ENCODE results near the gene HTR4. TPM values are rescaled to one million over a fixed set of nuclear protein-coding genes. Genes with fewer than 3 reads are reported as not detected.

Gene HTR4
- polyA plus RNA-seq, 1 of the 3 experiments (the other 2 are of a cell fraction): not detected

- POLR2A ChIA-PET: no interaction called here
- no peak overlapping the region for H3K9ac ChIP-seq
- 18% methylated on average over 3 of the region's 3 CpGs for WGBS (ENCODE audit: low lambda C conversion rate)
- TF ChIP-seq SIN3A (IDR thresholded peaks at IDR 0.05; ENCODE audit: borderline replicate concordance, low read depth, low read length): no peak
- no peak for DNase-seq
- no peak overlapping the region for H2AFZ ChIP-seq (ENCODE audit: low read depth)
- no peaks in the 10 kb centered on the region for H3K9me3 ChIP-seq
- no peaks in the 10 kb centered on the region for H3K79me2 ChIP-seq (ENCODE audit: insufficient read depth)
- no peak overlapping the region for H3K27ac ChIP-seq (ENCODE audit: low read depth in 2 of 2, low read length in 1 of 2)
- H3K4me1 ChIP-seq (ENCODE audit: control insufficient read depth in 1 of 2, insufficient read depth in 2 of 2, low read depth in 1 of 2, low read length in 1 of 2): no peaks in the 10 kb centered on the region
- CTCF ChIA-PET: interaction anchor here (0.7 to 1.5 kb wide), 2 partner anchors 14 to 169 kb away, joined by 3 to 4 read pairs; no protein-coding TSS in a partner anchor
- H3K4me3 ChIP-seq (ENCODE audit: low read depth in 2 of 2, low read length in 1 of 2): no peak overlapping the region
- no peaks in the 10 kb centered on the region for H4K20me1 ChIP-seq (ENCODE audit: insufficient read depth)
- H3K27me3 ChIP-seq (ENCODE audit: insufficient read depth): no peaks in the 10 kb centered on the region
- H3K36me3 ChIP-seq (replicated peaks in 1 of 2; ENCODE audit: control insufficient read depth in 1 of 2, insufficient read depth in 2 of 2, low read length in 1 of 2): no peaks in the 10 kb centered on the region
- no peak overlapping the region for H3K4me2 ChIP-seq
- H3K9me2 ChIP-seq: no peaks in the 10 kb centered on the region
- H3F3A ChIP-seq (replicated peaks; ENCODE audit: insufficient read depth): no peaks in the 10 kb centered on the region
These were observed 92.5 kb downstream of the HTR4 start for GRCh38 chr5:148561801-148562311.

GRCh38 chr5:148559461-148559860 lies 94.9 kb downstream of the HTR4 start:
- Histone ChIP-seq H3K79me2 (ENCODE audit: insufficient read depth) (no peaks in the 10 kb centered on the region), H3K4me2 (no peak overlapping the region), H3K9ac (no peak overlapping the region), H3K9me3 (no peaks in the 10 kb centered on the region), H3F3A (replicated peaks; ENCODE audit: insufficient read depth) (no peaks in the 10 kb centered on the region), H3K4me3 (ENCODE audit: low read depth in 2 of 2, low read length in 1 of 2) (no peak overlapping the region), H3K4me1 (ENCODE audit: control insufficient read depth in 1 of 2, insufficient read depth in 2 of 2, low read depth in 1 of 2, low read length in 1 of 2) (no peaks in the 10 kb centered on the region), H3K27ac (ENCODE audit: low read depth in 2 of 2, low read length in 1 of 2) (no peak overlapping the region), H2AFZ (ENCODE audit: low read depth) (no peak overlapping the region), H3K9me2 (no peaks in the 10 kb centered on the region), H3K36me3 (replicated peaks in 1 of 2; ENCODE audit: control insufficient read depth in 1 of 2, insufficient read depth in 2 of 2, low read length in 1 of 2) (no peaks in the 10 kb centered on the region), H3K27me3 (ENCODE audit: insufficient read depth) (no peaks in the 10 kb centered on the region), H4K20me1 (ENCODE audit: insufficient read depth) (no peaks in the 10 kb centered on the region)
- 31% methylated on average over 4 of the region's 4 CpGs for WGBS (ENCODE audit: low lambda C conversion rate)
- ChIA-PET POLR2A (no interaction called here), CTCF (no interaction called here)
- no peak for DNase-seq
- TF ChIP-seq RXRA (IDR thresholded peaks at IDR 0.05; ENCODE audit: borderline replicate concordance, low read depth) (no peak), EP300 (IDR thresholded peaks at IDR 0.05; ENCODE audit: borderline replicate concordance in 1 of 2, low read depth in 1 of 2, low read length in 1 of 2) (no peak), MEF2A (IDR thresholded peaks at IDR 0.05; ENCODE audit: borderline replicate concordance, low read depth) (no peak), USF1 (IDR thresholded peaks at IDR 0.05; ENCODE audit: borderline replicate concordance, low read depth) (no peak), NRF1 (IDR thresholded peaks at IDR 0.05; ENCODE audit: low read depth, low read length) (no peak), PBX3 (IDR thresholded peaks at IDR 0.05) (no peak), RCOR1 (IDR thresholded peaks at IDR 0.05; ENCODE audit: low read length) (no peak), TEAD4 (IDR thresholded peaks at IDR 0.05; ENCODE audit: borderline replicate concordance, insufficient read depth) (no peak), GATA2 (CRISPR knock-in tag; IDR thresholded peaks at IDR 0.05) (no peak), NFIC (IDR thresholded peaks at IDR 0.05; ENCODE audit: borderline replicate concordance) (no peak), GABPA (IDR thresholded peaks at IDR 0.05; ENCODE audit: low read depth) (no peak), MAX (IDR thresholded peaks at IDR 0.05; ENCODE audit: low read depth) (no peak), YY1 (IDR thresholded peaks at IDR 0.05; ENCODE audit: low read depth) (no peak), SIN3A (IDR thresholded peaks at IDR 0.05; ENCODE audit: borderline replicate concordance, low read depth, low read length) (no peak)

Measured in SK-N-SH (cell line).